ENCODE data around the gene RYK.

- TF ChIP-seq FOXK1 (CRISPR knock-in tag; IDR thresholded peaks at IDR 0.05) = no peak
- TF ChIP-seq, protein P1, sequence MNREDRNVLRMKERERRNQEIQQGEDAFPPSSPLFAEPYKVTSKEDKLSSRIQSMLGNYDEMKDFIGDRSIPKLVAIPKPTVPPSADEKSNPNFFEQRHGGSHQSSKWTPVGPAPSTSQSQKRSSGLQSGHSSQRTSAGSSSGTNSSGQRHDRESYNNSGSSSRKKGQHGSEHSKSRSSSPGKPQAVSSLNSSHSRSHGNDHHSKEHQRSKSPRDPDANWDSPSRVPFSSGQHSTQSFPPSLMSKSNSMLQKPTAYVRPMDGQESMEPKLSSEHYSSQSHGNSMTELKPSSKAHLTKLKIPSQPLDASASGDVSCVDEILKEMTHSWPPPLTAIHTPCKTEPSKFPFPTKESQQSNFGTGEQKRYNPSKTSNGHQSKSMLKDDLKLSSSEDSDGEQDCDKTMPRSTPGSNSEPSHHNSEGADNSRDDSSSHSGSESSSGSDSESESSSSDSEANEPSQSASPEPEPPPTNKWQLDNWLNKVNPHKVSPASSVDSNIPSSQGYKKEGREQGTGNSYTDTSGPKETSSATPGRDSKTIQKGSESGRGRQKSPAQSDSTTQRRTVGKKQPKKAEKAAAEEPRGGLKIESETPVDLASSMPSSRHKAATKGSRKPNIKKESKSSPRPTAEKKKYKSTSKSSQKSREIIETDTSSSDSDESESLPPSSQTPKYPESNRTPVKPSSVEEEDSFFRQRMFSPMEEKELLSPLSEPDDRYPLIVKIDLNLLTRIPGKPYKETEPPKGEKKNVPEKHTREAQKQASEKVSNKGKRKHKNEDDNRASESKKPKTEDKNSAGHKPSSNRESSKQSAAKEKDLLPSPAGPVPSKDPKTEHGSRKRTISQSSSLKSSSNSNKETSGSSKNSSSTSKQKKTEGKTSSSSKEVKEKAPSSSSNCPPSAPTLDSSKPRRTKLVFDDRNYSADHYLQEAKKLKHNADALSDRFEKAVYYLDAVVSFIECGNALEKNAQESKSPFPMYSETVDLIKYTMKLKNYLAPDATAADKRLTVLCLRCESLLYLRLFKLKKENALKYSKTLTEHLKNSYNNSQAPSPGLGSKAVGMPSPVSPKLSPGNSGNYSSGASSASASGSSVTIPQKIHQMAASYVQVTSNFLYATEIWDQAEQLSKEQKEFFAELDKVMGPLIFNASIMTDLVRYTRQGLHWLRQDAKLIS (CRISPR knock-in tag; IDR thresholded peaks at IDR 0.05; ENCODE audit: borderline replicate concordance) = no peak
- no peak for TF ChIP-seq JUN (CRISPR knock-in tag; IDR thresholded peaks at IDR 0.05)
- TF ChIP-seq, protein P2, sequence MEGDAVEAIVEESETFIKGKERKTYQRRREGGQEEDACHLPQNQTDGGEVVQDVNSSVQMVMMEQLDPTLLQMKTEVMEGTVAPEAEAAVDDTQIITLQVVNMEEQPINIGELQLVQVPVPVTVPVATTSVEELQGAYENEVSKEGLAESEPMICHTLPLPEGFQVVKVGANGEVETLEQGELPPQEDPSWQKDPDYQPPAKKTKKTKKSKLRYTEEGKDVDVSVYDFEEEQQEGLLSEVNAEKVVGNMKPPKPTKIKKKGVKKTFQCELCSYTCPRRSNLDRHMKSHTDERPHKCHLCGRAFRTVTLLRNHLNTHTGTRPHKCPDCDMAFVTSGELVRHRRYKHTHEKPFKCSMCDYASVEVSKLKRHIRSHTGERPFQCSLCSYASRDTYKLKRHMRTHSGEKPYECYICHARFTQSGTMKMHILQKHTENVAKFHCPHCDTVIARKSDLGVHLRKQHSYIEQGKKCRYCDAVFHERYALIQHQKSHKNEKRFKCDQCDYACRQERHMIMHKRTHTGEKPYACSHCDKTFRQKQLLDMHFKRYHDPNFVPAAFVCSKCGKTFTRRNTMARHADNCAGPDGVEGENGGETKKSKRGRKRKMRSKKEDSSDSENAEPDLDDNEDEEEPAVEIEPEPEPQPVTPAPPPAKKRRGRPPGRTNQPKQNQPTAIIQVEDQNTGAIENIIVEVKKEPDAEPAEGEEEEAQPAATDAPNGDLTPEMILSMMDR (IDR thresholded peaks at IDR 0.05) = no peak
- no peak for TF ChIP-seq NFYB (CRISPR knock-in tag; conservative IDR thresholded peaks at IDR 0.05; ENCODE audit: low read depth)
- no peak for TF ChIP-seq CREB1 (CRISPR knock-in tag; IDR thresholded peaks at IDR 0.05)
- no peak for TF ChIP-seq NFE2L1 (CRISPR knock-in tag; IDR thresholded peaks at IDR 0.05)
- no peak for TF ChIP-seq NFATC4 (CRISPR knock-in tag; IDR thresholded peaks at IDR 0.05)
- TF ChIP-seq ATF3 (CRISPR knock-in tag; conservative IDR thresholded peaks at IDR 0.05) = no peak
- TF ChIP-seq, protein P3, sequence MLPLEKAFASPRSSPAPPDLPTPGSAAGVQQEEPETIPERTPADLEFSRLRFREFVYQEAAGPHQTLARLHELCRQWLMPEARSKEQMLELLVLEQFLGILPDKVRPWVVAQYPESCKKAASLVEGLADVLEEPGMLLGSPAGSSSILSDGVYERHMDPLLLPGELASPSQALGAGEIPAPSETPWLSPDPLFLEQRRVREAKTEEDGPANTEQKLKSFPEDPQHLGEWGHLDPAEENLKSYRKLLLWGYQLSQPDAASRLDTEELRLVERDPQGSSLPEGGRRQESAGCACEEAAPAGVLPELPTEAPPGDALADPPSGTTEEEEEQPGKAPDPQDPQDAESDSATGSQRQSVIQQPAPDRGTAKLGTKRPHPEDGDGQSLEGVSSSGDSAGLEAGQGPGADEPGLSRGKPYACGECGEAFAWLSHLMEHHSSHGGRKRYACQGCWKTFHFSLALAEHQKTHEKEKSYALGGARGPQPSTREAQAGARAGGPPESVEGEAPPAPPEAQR (CRISPR knock-in tag; IDR thresholded peaks at IDR 0.05) = no peak
- no peak for TF ChIP-seq USF1 (CRISPR knock-in tag; IDR thresholded peaks at IDR 0.05)
- TF ChIP-seq, protein P4, sequence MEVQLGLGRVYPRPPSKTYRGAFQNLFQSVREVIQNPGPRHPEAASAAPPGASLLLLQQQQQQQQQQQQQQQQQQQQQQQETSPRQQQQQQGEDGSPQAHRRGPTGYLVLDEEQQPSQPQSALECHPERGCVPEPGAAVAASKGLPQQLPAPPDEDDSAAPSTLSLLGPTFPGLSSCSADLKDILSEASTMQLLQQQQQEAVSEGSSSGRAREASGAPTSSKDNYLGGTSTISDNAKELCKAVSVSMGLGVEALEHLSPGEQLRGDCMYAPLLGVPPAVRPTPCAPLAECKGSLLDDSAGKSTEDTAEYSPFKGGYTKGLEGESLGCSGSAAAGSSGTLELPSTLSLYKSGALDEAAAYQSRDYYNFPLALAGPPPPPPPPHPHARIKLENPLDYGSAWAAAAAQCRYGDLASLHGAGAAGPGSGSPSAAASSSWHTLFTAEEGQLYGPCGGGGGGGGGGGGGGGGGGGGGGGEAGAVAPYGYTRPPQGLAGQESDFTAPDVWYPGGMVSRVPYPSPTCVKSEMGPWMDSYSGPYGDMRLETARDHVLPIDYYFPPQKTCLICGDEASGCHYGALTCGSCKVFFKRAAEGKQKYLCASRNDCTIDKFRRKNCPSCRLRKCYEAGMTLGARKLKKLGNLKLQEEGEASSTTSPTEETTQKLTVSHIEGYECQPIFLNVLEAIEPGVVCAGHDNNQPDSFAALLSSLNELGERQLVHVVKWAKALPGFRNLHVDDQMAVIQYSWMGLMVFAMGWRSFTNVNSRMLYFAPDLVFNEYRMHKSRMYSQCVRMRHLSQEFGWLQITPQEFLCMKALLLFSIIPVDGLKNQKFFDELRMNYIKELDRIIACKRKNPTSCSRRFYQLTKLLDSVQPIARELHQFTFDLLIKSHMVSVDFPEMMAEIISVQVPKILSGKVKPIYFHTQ (CRISPR knock-in tag; IDR thresholded peaks at IDR 0.05) = no peak
These were observed 115.8 kb downstream of the RYK start for GRCh38 chr3:134134698-134135415.
